ENCODE results near the gene LRFN2.

The LRFN2 gene

DNA sequence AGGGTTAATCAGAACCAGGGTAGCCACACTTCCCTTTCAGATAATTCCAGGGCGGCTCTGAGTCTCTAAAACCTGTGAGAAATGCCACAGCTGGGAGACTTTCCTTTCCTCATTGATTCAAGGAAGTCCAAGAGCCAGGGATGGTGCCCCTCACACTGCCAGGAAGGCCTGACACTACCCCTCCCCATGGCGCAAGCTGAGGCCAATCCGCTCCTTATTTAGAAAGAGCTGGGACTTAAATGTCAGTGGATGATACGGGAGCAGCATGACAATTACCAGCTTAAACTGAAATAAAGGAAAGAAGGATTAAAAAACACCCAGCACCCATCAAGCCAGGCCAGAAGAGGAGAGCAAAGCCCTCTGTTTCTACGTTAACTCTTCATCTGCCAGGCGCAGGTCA is 244.4 kb downstream of the LRFN2 start:
- Mint-ChIP-seq H3K36me3 (no peaks in the 10 kb centered on the region), H3K27ac (no peak overlapping the region), H3K4me3 (no peak overlapping the region), H3K9me3 (ENCODE audit: low read depth) (no peaks in the 10 kb centered on the region), H3K27me3 (no peaks in the 10 kb centered on the region), H3K4me1 (ENCODE audit: low read depth) (no peaks in the 10 kb centered on the region)

DNA sequence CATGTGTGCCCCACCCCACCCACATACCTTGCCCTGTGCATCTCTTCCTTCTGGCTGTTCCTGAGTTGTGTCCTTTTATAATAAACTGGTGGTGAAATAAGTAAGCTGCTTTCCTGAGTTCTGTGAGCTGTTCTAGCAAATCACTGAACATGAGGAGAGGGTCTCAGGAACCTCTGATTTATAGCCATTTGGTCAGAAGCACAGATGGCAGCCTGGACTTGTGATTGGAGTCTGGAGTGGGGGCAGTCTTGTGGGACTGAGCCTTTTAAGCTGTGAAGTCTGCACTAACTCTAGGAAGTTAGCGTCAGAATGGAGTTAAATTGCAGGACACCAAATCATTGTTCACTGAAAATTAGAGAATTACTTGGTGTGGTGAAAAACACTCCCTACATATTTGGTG is 245.4 kb downstream of the LRFN2 start:
- Mint-ChIP-seq H3K4me3 (no peak overlapping the region), H3K4me1 (ENCODE audit: low read depth) (no peaks in the 10 kb centered on the region), H3K27ac (no peak overlapping the region), H3K9me3 (ENCODE audit: low read depth) (no peaks in the 10 kb centered on the region), H3K36me3 (no peaks in the 10 kb centered on the region), H3K27me3 (peaks cover 2% of the 10 kb centered on the region)

All from activated naive CD8-positive, alpha-beta T cell (primary cell).